Keratinocyte (primary cell): Measurements from ENCODE around the gene SRPX.

Experiments used
- CTCF ChIP-seq, 3 experiments: IDR thresholded peaks in 1 of 3; conservative IDR thresholded peaks in 1 of 3; optimal IDR thresholded peaks in 1 of 3; 2 replicates in 2 of 3; 3 replicates in 1 of 3; pipeline versions ENCODE3 to v1.5.1; 2011; ENCODE audit warnings: low read length in 3 of 3, mild to moderate bottlenecking in 3 of 3, moderate library complexity in 2 of 3, control low read depth in 1 of 3, inconsistent platforms in 1 of 3; ENCODE audit not compliant: insufficient read depth in 2 of 3; ENCODE audit errors: extremely low read depth in 1 of 3
- EZH2 ChIP-seq: IDR thresholded peaks from one replicate; pipeline ENCODE4 v1.6.1; 2012; ENCODE audit warnings: inconsistent platforms, mild to moderate bottlenecking, low read length, moderate library complexity

- peak; percentile 25 to 50 (median 47) for TF ChIP-seq CTCF (optimal IDR thresholded peaks at IDR 0.05 in 1 of 3, IDR thresholded peaks at IDR 0.05 in 1 of 3, conservative IDR thresholded peaks at IDR 0.05 in 1 of 3; ENCODE audit: extremely low read depth in 1 of 3, insufficient read depth in 2 of 3, low read length in 3 of 3)
- TF ChIP-seq EZH2, result no peak
Measured at GRCh38 chrX:38220024-38220414, 652 bp downstream of the SRPX start.
